H1 (cell line): ENCODE results near the gene CARD11.

Experiments
- BACH1 ChIP-seq: IDR thresholded peaks from 2 replicates; pipeline ENCODE4 v1.6.1; 2012; ENCODE audit warnings: low read length, improper control_type of control experiment
- CEBPB ChIP-seq: IDR thresholded peaks from 2 replicates; pipeline ENCODE4 v1.6.1; 2012; ENCODE audit warnings: low read depth, low read length
- EP300 ChIP-seq, 2 experiments: IDR thresholded peaks; 1 replicate in 1 of 2; 2 replicates in 1 of 2; pipeline ENCODE4 v1.6.1; 2011 to 2012; ENCODE audit warnings: low read depth in 2 of 2, low read length in 2 of 2, mild to moderate bottlenecking in 2 of 2, borderline replicate concordance in 1 of 2, inconsistent platforms in 1 of 2, moderate library complexity in 1 of 2
- JUN ChIP-seq: IDR thresholded peaks from 2 replicates; pipeline ENCODE4 v1.6.1; 2011; ENCODE audit warnings: low read depth, mild to moderate bottlenecking, improper control_type of control experiment, low read length
- KDM1A ChIP-seq: fragments of 200-600, 300-600 bp; sonication (generic); IDR thresholded peaks from 2 replicates; pipeline ENCODE4 v1.7.1; 2016; ENCODE audit warnings: mild to moderate bottlenecking, low read length, borderline replicate concordance
- MAFK ChIP-seq: IDR thresholded peaks from 2 replicates; pipeline ENCODE4 v1.6.1; 2012; ENCODE audit warnings: low read depth, mild to moderate bottlenecking, improper control_type of control experiment, low read length
- POLR2A ChIP-seq, 2 experiments: IDR thresholded peaks; 1 replicate in 1 of 2; 2 replicates in 1 of 2; pipeline ENCODE4 v1.6.1; 2011; ENCODE audit warnings: low read depth in 2 of 2, low read length in 2 of 2, mild to moderate bottlenecking in 2 of 2; ENCODE audit errors: control extremely low read depth in 1 of 2
- SIN3A ChIP-seq, 2 experiments: IDR thresholded peaks in 1 of 2; conservative IDR thresholded peaks in 1 of 2; 2 replicates each; pipeline ENCODE4 v1.6.1; 2011 to 2012; ENCODE audit warnings: low read length in 2 of 2, improper control_type of control experiment in 1 of 2, low read depth in 1 of 2, mild to moderate bottlenecking in 1 of 2
- SRF ChIP-seq: IDR thresholded peaks from 2 replicates; pipeline ENCODE4 v1.6.1; 2011; ENCODE audit warnings: mild to moderate bottlenecking, low read depth, low read length, moderate library complexity
- YY1 ChIP-seq: IDR thresholded peaks from 2 replicates; pipeline ENCODE4 v1.6.1; 2011; ENCODE audit warnings: low read depth, mild to moderate bottlenecking, low read length
- TF ChIP-seq, protein P1 (sequence below), 3 experiments: IDR thresholded peaks; 1 replicate in 2 of 3; 2 replicates in 1 of 3; pipeline versions ENCODE4 v1.5.1 to v1.6.1; 2011; ENCODE audit warnings: low read length in 3 of 3, mild to moderate bottlenecking in 3 of 3, inconsistent platforms in 2 of 3, low read depth in 1 of 3, moderate library complexity in 1 of 3; ENCODE audit not compliant: insufficient read depth in 1 of 3; ENCODE audit errors: control extremely low read depth in 1 of 3

- no peak for TF ChIP-seq EP300 (IDR thresholded peaks at IDR 0.05; ENCODE audit: borderline replicate concordance in 1 of 2, low read depth in 2 of 2, low read length in 2 of 2)
- no peak for TF ChIP-seq KDM1A
- TF ChIP-seq POLR2A (IDR thresholded peaks at IDR 0.05; ENCODE audit: control extremely low read depth in 1 of 2, low read depth in 2 of 2, low read length in 2 of 2), result no peak
- TF ChIP-seq, protein P1, sequence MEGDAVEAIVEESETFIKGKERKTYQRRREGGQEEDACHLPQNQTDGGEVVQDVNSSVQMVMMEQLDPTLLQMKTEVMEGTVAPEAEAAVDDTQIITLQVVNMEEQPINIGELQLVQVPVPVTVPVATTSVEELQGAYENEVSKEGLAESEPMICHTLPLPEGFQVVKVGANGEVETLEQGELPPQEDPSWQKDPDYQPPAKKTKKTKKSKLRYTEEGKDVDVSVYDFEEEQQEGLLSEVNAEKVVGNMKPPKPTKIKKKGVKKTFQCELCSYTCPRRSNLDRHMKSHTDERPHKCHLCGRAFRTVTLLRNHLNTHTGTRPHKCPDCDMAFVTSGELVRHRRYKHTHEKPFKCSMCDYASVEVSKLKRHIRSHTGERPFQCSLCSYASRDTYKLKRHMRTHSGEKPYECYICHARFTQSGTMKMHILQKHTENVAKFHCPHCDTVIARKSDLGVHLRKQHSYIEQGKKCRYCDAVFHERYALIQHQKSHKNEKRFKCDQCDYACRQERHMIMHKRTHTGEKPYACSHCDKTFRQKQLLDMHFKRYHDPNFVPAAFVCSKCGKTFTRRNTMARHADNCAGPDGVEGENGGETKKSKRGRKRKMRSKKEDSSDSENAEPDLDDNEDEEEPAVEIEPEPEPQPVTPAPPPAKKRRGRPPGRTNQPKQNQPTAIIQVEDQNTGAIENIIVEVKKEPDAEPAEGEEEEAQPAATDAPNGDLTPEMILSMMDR (IDR thresholded peaks at IDR 0.05; ENCODE audit: control extremely low read depth in 1 of 3, insufficient read depth in 1 of 3, low read depth in 1 of 3, low read length in 3 of 3), result no peak
- TF ChIP-seq YY1, result no peak
- TF ChIP-seq BACH1, result no peak
- no peak for TF ChIP-seq SRF
- no peak for TF ChIP-seq MAFK
- TF ChIP-seq JUN, result no peak
- no peak for TF ChIP-seq CEBPB
- TF ChIP-seq SIN3A (conservative IDR thresholded peaks at IDR 0.05 in 1 of 2, IDR thresholded peaks at IDR 0.05 in 1 of 2; ENCODE audit: low read depth in 1 of 2, low read length in 2 of 2), result no peak
These were observed 22.8 kb upstream of the CARD11 start for GRCh38 chr7:3066506-3066905.
